Adipocyte (in vitro differentiated cells): ENCODE measurements around the gene GPR137C.
A peak's percentile ranks its signal among the peaks of the same experiment; 100 is the strongest.

Experiments
- DNase-seq: peaks from one replicate; pipeline ENCODE4 v3.0.0-alpha.2; 2015; ENCODE audit warnings: low read depth
- H3K27me3 ChIP-seq: replicated peaks from 2 replicates; pipeline ENCODE4 v1.7.0; 2013; ENCODE audit warnings: mild to moderate bottlenecking, low read length, moderate library complexity; ENCODE audit not compliant: control insufficient read depth, insufficient read depth
- H3K36me3 ChIP-seq: 2 replicates; pipeline ENCODE4 v1.7.0; 2013; ENCODE audit warnings: low read length, mild to moderate bottlenecking, moderate library complexity; ENCODE audit not compliant: control insufficient read depth, insufficient read depth, severe bottlenecking
- H3K4me1 ChIP-seq: 2 replicates; pipeline ENCODE4 v1.7.0; 2013; ENCODE audit warnings: mild to moderate bottlenecking, low read length, moderate library complexity; ENCODE audit not compliant: control insufficient read depth, insufficient read depth
- H3K4me3 ChIP-seq: 2 replicates; pipeline ENCODE4 v1.7.0; 2013; ENCODE audit warnings: mild to moderate bottlenecking, low read length, moderate library complexity
- H3K9ac ChIP-seq: 2 replicates; pipeline ENCODE4 v1.7.0; 2013; ENCODE audit warnings: mild to moderate bottlenecking, low read length, moderate library complexity
- H3K9me3 ChIP-seq: 2 replicates; pipeline ENCODE4 v1.7.0; 2013; ENCODE audit warnings: mild to moderate bottlenecking, low read length, moderate library complexity; ENCODE audit not compliant: control insufficient read depth

GPR137C gene, protein sequence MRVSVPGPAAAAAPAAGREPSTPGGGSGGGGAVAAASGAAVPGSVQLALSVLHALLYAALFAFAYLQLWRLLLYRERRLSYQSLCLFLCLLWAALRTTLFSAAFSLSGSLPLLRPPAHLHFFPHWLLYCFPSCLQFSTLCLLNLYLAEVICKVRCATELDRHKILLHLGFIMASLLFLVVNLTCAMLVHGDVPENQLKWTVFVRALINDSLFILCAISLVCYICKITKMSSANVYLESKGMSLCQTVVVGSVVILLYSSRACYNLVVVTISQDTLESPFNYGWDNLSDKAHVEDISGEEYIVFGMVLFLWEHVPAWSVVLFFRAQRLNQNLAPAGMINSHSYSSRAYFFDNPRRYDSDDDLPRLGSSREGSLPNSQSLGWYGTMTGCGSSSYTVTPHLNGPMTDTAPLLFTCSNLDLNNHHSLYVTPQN

DNA sequence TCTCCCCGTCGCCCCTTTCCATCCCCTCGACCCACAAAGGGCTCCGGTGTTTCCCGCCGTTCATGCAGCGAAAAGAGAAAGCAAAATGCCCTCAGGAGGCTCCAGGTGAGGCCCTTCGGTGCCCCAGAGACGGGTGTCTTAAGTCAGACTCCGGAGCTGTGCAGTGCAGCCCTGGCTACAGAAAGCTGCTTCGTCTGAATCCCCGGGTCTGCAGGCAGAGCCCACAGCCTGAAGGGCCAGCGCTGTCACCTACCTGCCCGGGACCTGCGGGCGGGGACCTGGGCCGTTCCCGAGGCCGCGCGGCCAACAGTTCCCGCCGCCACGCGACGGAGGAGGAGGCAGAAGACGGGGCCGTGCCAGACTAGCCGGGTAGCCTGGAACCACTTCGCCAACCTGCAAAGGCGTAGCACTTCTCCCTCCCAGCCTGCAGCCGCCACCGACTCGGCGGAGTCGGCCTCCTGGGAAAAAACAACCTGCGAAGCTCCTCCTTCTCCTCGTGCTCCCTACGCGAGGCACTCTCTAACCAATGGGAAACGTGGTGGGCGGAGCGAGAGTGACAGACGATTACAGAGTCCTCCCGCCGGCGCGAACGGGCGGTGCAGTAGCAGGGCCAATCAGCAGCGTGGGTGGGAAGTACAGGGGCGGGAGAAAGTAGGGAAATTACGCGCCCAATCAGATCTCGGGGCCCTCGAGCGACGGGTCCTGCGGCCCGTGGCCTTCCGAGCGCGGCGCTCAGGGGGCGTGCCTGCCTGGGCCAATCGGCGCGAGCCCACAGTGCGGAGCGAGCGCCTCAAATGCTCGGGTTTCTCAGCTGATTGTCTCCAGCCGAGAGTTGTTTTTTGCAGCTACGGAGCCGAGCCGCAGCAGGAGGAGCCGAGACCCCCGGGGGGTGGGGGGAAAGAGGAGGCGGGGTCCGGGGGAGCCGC, at the start of gene GPR137C, which contains the start of gene TXNDC16:
GPR137C (plus strand) TSS at position 774 of the 926 bp plus-strand sequence. CDS start 312 bp downstream, outside the sequence.
TXNDC16 (minus strand) TSS at position 443 of the 926 bp plus-strand sequence. CDS start 8,948 bp downstream, outside the sequence.
- H3K4me1 ChIP-seq, result peaks cover 8% of the 10 kb centered on the region
- H3K9ac ChIP-seq, result peak within 1 kb of the TSS; percentile 75
- H3K9me3 ChIP-seq, result no peaks in the 10 kb centered on the region
- peak; percentile 100 for DNase-seq
- H3K27me3 ChIP-seq, result no peaks in the 10 kb centered on the region
- peak within 1 kb of the TSS; percentile 89 for H3K4me3 ChIP-seq
- H3K36me3 ChIP-seq, result no peaks in the 10 kb centered on the region

DNA sequence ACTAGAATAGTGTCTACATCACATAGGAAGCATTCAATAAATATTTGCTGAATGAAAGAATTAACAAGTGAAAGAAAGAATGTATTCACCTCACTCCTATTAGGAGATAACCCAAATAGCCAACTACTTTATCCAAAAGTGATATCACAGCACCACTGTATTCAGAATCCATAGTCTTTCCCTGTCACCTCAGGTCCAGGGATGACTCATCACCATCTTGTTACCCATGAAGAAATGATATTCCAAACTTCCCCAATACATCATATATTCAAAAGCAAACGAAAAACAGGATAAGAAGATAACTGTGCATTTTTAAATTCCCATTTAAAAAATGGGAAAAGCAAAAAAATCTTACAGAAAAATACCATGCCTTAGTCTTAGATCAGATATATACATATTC, 39.4 kb upstream of the GPR137C start:
- no peaks in the 10 kb centered on the region for H3K27me3 ChIP-seq
- no peak overlapping the region for H3K4me3 ChIP-seq
- H3K9ac ChIP-seq, result no peak overlapping the region
- no peak for DNase-seq
- H3K9me3 ChIP-seq, result no peaks in the 10 kb centered on the region
- peaks cover 4% of the 10 kb centered on the region for H3K36me3 ChIP-seq
- no peaks in the 10 kb centered on the region for H3K4me1 ChIP-seq

DNA sequence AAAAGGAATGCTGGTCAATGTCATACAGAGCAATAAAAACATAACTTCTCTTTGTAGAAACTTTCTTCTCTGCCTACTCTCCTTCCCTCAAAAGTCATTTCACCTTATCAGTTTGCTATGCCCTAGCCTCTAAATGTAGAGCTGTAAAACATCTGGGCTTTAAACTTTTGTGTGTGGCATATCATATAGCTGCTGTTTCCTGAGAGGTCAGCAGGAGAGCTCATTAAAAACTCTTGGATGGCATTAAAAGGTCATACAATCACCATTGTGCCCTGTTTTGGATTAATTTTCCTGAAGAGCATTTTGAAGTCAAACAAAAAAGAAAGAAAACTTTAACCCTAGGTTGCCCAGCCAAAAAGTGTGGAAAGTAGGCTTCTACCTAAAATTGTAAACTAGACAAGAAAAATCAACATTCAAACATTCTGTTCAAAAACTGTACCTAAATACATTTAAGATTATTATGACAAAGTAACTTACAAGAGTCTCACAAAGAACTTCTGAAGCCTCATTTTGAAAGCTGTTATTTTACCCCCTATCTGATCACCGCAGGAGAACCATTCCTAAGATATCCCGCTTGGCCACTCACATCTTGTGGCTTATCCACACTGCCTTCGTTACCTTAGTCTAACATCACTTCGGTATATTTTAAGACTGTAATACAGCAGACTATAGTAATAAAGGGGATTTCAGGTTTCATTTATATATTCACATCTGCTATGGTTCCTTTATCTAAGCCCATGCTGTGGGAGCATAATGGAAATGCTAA, 38.4 kb upstream of the GPR137C start:
- DNase-seq, result no peak
- H3K9me3 ChIP-seq, result no peaks in the 10 kb centered on the region
- H3K27me3 ChIP-seq, result no peaks in the 10 kb centered on the region
- H3K9ac ChIP-seq, result no peak overlapping the region
- H3K4me1 ChIP-seq, result no peaks in the 10 kb centered on the region
- H3K36me3 ChIP-seq, result peaks cover 4% of the 10 kb centered on the region
- H3K4me3 ChIP-seq, result no peak overlapping the region

DNA sequence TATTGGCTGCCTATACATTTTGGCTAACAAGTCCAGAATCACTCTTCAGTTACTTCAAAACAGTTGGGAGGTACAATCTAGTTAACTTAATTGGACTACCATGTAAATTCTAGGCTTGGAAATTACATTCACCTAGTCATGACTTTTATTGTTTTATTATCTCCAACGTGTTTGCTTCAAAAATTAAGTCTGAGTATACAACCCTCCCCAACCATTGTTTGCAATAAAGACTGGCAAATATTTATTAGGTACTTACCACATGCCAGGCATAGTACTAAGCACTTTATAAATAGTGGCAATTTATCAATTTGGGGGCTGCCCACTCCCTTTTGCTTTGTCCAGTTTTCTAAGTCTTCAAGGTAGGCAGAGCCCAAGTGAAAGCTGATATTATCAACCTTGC, 30.6 kb upstream of the GPR137C start:
- Histone ChIP-seq H3K4me1 (no peaks in the 10 kb centered on the region), H3K36me3 (peaks cover 5% of the 10 kb centered on the region), H3K27me3 (no peaks in the 10 kb centered on the region), H3K9ac (no peak overlapping the region), H3K9me3 (no peaks in the 10 kb centered on the region), H3K4me3 (no peak overlapping the region)
- no peak for DNase-seq

DNA sequence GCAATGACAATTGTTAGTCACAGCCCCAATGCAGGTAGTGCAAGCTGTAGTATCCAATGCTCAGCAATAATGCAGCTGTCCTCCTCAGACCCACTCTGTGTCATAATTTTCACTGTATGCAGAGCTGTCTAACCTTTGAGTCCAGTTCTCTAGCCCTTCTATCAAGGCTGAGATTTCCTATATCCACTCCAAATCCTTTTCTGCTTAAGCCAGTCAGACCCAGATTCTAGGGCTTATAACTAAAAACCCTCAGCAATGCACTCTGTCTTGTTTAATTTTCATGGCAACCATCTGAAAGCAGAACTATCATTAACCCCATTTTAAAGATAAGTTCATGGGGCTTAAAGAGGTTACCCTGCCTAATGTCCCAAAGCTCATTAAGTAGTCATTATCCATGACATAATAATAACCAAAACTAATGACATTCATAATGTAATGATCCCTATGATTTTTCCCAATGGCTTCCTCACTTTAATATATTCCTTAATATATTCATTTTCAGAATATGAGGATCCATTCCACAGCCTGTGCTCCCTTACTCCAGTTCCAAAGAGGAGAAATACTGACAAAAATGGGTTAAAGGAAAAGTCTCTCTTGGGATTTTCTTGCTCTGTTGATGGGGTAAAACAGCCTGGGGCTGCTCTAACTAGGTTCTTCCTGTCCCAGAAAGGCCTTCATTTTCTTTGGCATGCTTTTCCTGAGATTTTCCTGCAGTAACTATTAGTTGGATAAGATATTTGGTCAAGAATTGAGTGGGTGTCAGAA, 29.9 kb upstream of the GPR137C start:
- H3K4me1 ChIP-seq, result no peaks in the 10 kb centered on the region
- DNase-seq, result no peak
- no peaks in the 10 kb centered on the region for H3K9me3 ChIP-seq

DNA sequence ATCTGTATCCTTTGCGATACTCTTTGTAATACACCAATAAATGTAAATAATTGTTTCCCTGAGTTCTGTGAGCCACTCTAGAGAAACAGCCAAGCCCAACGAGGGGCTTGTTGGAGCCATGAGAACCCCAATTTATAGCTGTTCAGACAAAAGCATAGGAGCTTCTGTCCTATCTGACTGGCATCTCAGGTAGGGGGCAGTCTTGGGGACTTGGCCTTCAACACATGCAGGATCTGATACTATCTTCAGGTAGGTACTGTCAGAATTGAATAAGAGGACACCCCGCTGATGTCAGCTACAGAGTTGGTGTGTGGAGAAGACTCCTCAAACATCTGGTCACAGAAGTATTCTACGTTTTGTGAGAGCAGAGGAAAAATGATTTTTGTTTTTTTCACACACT, 25.6 kb upstream of the GPR137C start:
- Histone ChIP-seq H3K36me3 (peaks cover 7% of the 10 kb centered on the region), H3K9ac (no peak overlapping the region), H3K9me3 (no peaks in the 10 kb centered on the region), H3K4me1 (no peaks in the 10 kb centered on the region), H3K4me3 (no peak overlapping the region), H3K27me3 (no peaks in the 10 kb centered on the region)
- no peak for DNase-seq

More for the DNA sequence above, 29.9 kb upstream of the GPR137C start:
- Histone ChIP-seq H3K4me3 (no peak overlapping the region), H3K27me3 (no peaks in the 10 kb centered on the region), H3K36me3 (peaks cover 7% of the 10 kb centered on the region), H3K9ac (no peak overlapping the region)

DNA sequence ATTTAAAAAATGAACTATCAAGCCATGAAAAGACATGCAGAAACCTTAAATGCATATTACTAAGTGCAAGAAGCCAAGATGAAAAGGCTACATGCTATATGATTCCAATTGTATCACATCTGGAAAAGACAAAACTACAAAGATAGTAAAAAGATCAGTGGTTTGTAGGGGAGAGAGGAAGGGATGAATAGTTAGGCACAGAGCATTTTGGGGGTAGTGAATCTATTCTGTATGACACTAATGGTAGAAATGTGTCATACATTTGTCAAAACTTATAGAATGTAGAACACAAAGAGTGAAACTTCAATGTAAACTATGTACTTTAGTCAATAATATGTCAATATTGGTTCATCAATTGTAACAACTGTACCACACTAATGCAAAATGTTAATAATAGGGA, 21.2 kb upstream of the GPR137C start:
- no peak for DNase-seq
- no peaks in the 10 kb centered on the region for H3K27me3 ChIP-seq
- H3K36me3 ChIP-seq, result peaks cover 43% of the 10 kb centered on the region
- H3K4me3 ChIP-seq, result no peak overlapping the region
- no peaks in the 10 kb centered on the region for H3K4me1 ChIP-seq
- H3K9me3 ChIP-seq, result no peaks in the 10 kb centered on the region
- H3K9ac ChIP-seq, result no peak overlapping the region

DNA sequence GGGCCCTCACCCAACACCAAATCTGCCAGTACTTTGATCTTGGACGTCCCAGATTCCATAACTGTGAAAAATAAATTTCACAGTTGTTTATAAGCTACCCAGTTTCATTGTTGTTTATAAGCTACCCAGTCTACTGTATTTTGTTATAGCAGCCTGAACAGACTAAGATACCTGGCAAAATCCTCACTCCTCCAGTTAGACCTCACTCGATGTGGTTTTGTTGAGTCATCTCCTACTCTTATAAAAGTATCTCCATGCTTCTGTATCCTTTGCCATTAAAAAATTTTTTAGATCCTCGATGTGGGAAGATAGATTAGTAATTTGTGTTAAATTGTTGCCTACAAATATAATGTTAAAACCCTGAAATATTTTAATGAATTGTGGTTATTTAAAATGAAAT, 16.4 kb upstream of the GPR137C start:
- H3K36me3 ChIP-seq, result peaks cover 48% of the 10 kb centered on the region
- DNase-seq, result no peak

DNA sequence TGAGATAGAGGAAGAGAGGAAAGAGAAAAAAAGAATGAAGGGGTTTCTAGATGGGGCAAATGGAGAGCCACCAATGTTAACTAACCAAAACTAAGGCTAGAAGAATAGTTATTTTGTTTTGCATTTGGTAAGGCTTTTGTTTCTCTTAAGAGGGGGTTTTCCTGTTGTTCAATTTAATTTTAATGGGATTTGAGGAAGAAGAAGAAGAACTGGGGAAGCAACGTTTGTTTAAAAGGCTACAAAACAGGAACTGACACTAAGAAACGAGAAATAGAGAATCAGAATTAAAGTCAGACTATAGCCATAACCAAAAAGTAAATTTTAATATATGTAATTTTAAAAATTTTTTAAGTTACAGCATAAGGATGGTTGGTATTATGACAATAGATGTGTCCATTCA, 14.0 kb upstream of the GPR137C start:
- H3K4me3 ChIP-seq, result no peak overlapping the region
- no peaks in the 10 kb centered on the region for H3K27me3 ChIP-seq
- no peak for DNase-seq
- H3K9me3 ChIP-seq, result no peaks in the 10 kb centered on the region
- peaks cover 41% of the 10 kb centered on the region for H3K36me3 ChIP-seq
- no peak overlapping the region for H3K9ac ChIP-seq
- no peaks in the 10 kb centered on the region for H3K4me1 ChIP-seq

More for the DNA sequence above, 16.4 kb upstream of the GPR137C start:
- Histone ChIP-seq H3K9me3 (no peaks in the 10 kb centered on the region), H3K4me3 (no peak overlapping the region), H3K27me3 (no peaks in the 10 kb centered on the region), H3K9ac (no peak overlapping the region), H3K4me1 (no peaks in the 10 kb centered on the region)

DNA sequence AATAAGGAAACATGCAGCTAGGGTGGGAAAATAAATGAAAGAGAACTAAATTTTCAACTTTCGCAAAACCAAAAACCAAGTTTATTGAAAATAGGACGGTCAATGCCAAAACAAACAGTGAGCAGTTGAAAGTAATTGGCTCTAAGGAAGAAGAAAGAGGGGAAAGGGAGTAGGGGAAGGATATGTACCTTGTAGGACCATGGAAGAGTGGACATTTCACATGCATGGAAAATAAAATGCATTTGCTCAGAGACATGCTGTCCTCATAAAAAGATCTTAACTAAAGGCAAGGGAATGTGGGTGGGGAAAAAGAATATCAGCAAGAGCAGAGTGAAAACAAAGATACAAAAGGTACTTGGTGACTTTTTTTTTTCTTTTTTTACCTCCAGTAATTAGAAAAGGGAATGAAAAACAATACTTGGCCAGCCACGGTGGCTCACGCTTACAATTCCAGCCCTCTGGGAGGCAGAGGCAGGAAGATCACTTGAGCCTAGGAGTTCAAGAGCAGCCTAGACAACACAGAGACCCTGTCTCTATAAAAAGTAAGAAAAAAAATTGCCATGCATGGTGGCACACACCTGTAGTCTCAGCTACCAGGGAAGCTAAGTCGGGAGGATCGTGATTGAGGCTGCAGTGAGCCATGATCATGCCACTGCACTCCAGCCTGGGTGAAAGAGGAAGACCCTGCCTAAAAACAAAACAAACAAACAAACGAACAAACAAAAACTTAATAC, 6.9 kb upstream of the GPR137C start:
- DNase-seq, result no peak
- Histone ChIP-seq H3K4me3 (no peak overlapping the region), H3K27me3 (no peaks in the 10 kb centered on the region), H3K4me1 (peaks cover 5% of the 10 kb centered on the region), H3K9me3 (no peaks in the 10 kb centered on the region), H3K9ac (no peak overlapping the region), H3K36me3 (peaks cover 3% of the 10 kb centered on the region)
